ENCODE data around the gene SV2B.

DNA sequence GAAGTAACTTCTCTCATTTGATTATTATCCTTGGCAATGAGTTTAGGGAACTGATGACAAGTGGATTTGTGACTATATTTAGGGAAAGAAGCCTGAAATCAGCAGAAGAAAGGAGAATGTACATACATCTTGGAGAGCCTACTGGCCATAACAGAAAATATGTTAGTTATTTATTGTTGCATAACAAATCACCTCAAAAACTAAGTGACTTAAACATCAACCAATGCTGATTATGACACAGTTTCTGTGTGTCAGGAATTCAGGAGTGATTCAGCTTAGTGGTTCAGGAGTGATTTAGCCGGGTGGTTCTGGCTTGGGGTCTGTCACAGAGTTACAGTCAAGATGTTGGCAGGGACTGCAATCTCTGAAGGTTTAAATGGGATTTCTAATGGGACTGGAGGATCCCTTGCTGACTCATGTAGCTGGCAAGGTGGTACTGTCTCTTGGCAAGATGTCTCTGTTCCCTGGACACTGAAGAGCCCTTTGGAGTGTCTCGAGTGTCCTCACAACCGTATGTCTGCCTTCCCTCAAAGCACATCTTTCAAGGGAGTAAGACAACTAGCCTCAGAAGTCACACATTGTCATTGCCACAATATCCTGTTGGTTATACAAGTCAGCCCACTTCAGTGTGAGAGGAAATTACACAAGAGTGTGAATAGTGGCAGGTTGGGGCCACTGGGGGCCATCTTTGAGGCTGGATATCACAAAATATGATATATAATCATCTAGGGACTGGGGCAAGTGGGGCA is 248.9 kb downstream of the SV2B start:
- TF ChIP-seq, protein P1, sequence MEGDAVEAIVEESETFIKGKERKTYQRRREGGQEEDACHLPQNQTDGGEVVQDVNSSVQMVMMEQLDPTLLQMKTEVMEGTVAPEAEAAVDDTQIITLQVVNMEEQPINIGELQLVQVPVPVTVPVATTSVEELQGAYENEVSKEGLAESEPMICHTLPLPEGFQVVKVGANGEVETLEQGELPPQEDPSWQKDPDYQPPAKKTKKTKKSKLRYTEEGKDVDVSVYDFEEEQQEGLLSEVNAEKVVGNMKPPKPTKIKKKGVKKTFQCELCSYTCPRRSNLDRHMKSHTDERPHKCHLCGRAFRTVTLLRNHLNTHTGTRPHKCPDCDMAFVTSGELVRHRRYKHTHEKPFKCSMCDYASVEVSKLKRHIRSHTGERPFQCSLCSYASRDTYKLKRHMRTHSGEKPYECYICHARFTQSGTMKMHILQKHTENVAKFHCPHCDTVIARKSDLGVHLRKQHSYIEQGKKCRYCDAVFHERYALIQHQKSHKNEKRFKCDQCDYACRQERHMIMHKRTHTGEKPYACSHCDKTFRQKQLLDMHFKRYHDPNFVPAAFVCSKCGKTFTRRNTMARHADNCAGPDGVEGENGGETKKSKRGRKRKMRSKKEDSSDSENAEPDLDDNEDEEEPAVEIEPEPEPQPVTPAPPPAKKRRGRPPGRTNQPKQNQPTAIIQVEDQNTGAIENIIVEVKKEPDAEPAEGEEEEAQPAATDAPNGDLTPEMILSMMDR (conservative IDR thresholded peaks at IDR 0.05 in 1 of 2, IDR thresholded peaks at IDR 0.05 in 1 of 2; ENCODE audit: low read depth in 1 of 2, low read length in 2 of 2) = no peak
- no peak for TF ChIP-seq EZH2 (IDR thresholded peaks at IDR 0.05; ENCODE audit: low read length, missing control alignments)
